Measurements from ENCODE around the gene JMJD8. TPM values are rescaled to one million over a fixed set of nuclear protein-coding genes. Genes with fewer than 3 reads are reported as not detected.
A peak's percentile ranks its signal among the peaks of the same experiment; 100 is the strongest.

The JMJD8 gene
- total RNA-seq, 4 donors from 2014 or later: 72.8 to 156 (median 124) TPM

GRCh38 chr16:668519-669171 is 15.5 kb downstream of the JMJD8 start:
- H3K27ac ChIP-seq: peak overlapping the region; percentile 70 to 80 (median 72)
- DNase-seq: no peak
- WGBS, 2 donors: 5% methylated on average over 12 of the region's 50 CpGs; no CpG with 5 or more reads in 1 of the 2 donors
- H3K27me3 ChIP-seq: no peaks in the 10 kb centered on the region
- H3K4me3 ChIP-seq (replicated peaks in 1 of 3): peak overlapping the region; percentile 72 to 94 (median 75)
- peaks cover 33 to 43% of the 10 kb centered on the region in 2 donors for H3K36me3 ChIP-seq
- H3K9me3 ChIP-seq: no peaks in the 10 kb centered on the region
- intact Hi-C loops (cut with DNase I): no loop called here
- TF ChIP-seq CTCF (IDR thresholded peaks at IDR 0.05): no peak
- peaks cover 8 to 14% of the 10 kb centered on the region in 2 donors for H3K4me1 ChIP-seq

GRCh38 chr16:667780-668518 is 16.2 kb downstream of the JMJD8 start, which contains the start of gene RHOT2:
Gene RHOT2 (plus strand): TSS chr16:668132. CDS start chr16:668200, 68 bp downstream.
- peak; percentile 40 to 97 (median 88) for TF ChIP-seq CTCF (IDR thresholded peaks at IDR 0.05)
- peak in 1 of 2 donors; percentile 65 for TF ChIP-seq POLR2A (IDR thresholded peaks at IDR 0.05)
- H3K27me3 ChIP-seq: no peaks in the 10 kb centered on the region
- no peaks in the 10 kb centered on the region for H3K9me3 ChIP-seq
- peaks cover 8 to 14% of the 10 kb centered on the region in 2 donors for H3K4me1 ChIP-seq
- peak within 1 kb of the TSS; percentile 70 to 80 (median 72) for H3K27ac ChIP-seq
- 0 to 1% methylated on average over 2 to 24 of the region's 78 CpGs for WGBS, 2 donors
- DNase-seq: peak; percentile 92 to 93
- intact Hi-C loops (cut with DNase I): no loop called here
- peak within 1 kb of the TSS; percentile 72 to 94 (median 75) for H3K4me3 ChIP-seq (replicated peaks in 1 of 3)
- H3K36me3 ChIP-seq: peaks cover 31 to 37% of the 10 kb centered on the region in 2 donors

GRCh38 chr16:667113-667779 is 16.9 kb downstream of the JMJD8 start:
- intact Hi-C loops (cut with DNase I): no loop called here
- H3K4me1 ChIP-seq: peaks cover 8 to 14% of the 10 kb centered on the region in 2 donors
- H3K4me3 ChIP-seq (replicated peaks in 1 of 3): no peak overlapping the region
- peaks cover 24 to 30% of the 10 kb centered on the region in 2 donors for H3K36me3 ChIP-seq
- TF ChIP-seq CTCF (IDR thresholded peaks at IDR 0.05) (no peak), POLR2A (IDR thresholded peaks at IDR 0.05) (no peak)
- no peaks in the 10 kb centered on the region for H3K9me3 ChIP-seq
- no peaks in the 10 kb centered on the region for H3K27me3 ChIP-seq
- peak overlapping the region in 2 of 3 donors; percentile 70 to 80 for H3K27ac ChIP-seq
- no peak for DNase-seq
- 79 to 81% methylated on average over 14 to 19 of the region's 22 CpGs for WGBS, 2 donors

- H3K4me3 ChIP-seq (replicated peaks in 1 of 3): no peak overlapping the region
- no peaks in the 10 kb centered on the region for H3K9me3 ChIP-seq
- no peaks in the 10 kb centered on the region for H3K27me3 ChIP-seq
- no peak for TF ChIP-seq CTCF (IDR thresholded peaks at IDR 0.05)
- no peak for TF ChIP-seq POLR2A (IDR thresholded peaks at IDR 0.05)
- 90 to 94% methylated on average over 11 to 12 of the region's 13 CpGs for WGBS, 2 donors
- no peak for DNase-seq
- intact Hi-C loops (cut with DNase I): no loop called here
- no peak overlapping the region for H3K27ac ChIP-seq
- peaks cover 20 to 24% of the 10 kb centered on the region in 2 donors for H3K36me3 ChIP-seq
- peaks cover 8 to 15% of the 10 kb centered on the region in 2 donors for H3K4me1 ChIP-seq
Measured at GRCh38 chr16:666572-666971, 17.6 kb downstream of the JMJD8 start.

Data from thyroid gland (tissue), 4 donors.